HepG2 (cell line): ENCODE data around the gene MYH15. TPM values are rescaled to one million over a fixed set of nuclear protein-coding genes. Genes with fewer than 3 reads are reported as not detected.

Experiments
- ATAC-seq: fragments of 200-7000 bp; cut with Tn5 transposase; 3 replicates; pipeline ENCODE4 v1.9.1; 2020; ENCODE audit warnings: mild to moderate bottlenecking, moderate library complexity
- BruUV-seq: library from RNA; stranded (reverse); fragments of 400-500 nt; replicated peaks from 2 replicates; lab custom pipeline; 2021; lab: Mats Ljungman, UMichigan
- CTCF ChIA-PET: fragments of 300-600 bp; formaldehyde crosslinking; extraction: SDS; loops from one replicate; lab custom pipeline; 2021; ENCODE audit warnings: low total read pairs, inconsistent platforms, low intra/inter-chr PET ratio; lab: Yijun Ruan, JAX
- POLR2A ChIA-PET: fragments of 350-600 bp; sonication (Branson Sonifier 250); formaldehyde crosslinking; loops from one replicate; lab custom pipeline; 2020; ENCODE audit warnings: antibody characterized with exemption, inconsistent platforms; lab: Yijun Ruan, JAX
- DNase-seq: peaks from one replicate; pipeline ENCODE4 v3.0.0-alpha.2; 2015; ENCODE audit warnings: low spot score
- FAIRE-seq: peaks from 3 replicates; lab custom pipeline; 2011; peaks lifted over from hg19 to GRCh38; lab: Jason Lieb, UNC
- H2AFZ ChIP-seq: one replicate; pipeline ENCODE4 v1.6.1; 2011; ENCODE audit warnings: low read length, inconsistent platforms
- H3K27ac ChIP-seq: fragments of 300-600 bp; 3 replicates; pipeline ENCODE4 v1.8.0; 2011; ENCODE audit warnings: mixed run types, mild to moderate bottlenecking, mixed read lengths, low read length, inconsistent platforms; ENCODE audit not compliant: insufficient read depth; ENCODE audit errors: extremely low read length
- H3K27me3 ChIP-seq, 2 experiments: fragments of 200-600 bp in 1 of 2; 2 replicates in 1 of 2; 3 replicates in 1 of 2; pipeline versions ENCODE4 v1.6.0 to v1.8.0; 2011; ENCODE audit warnings: low read length in 2 of 2, mild to moderate bottlenecking in 2 of 2, moderate library complexity in 2 of 2, inconsistent platforms in 1 of 2; ENCODE audit not compliant: insufficient read depth in 2 of 2, control insufficient read depth in 1 of 2
- H3K36me3 ChIP-seq, 2 experiments: fragments of 200-600 bp in 1 of 2; replicated peaks in 1 of 2; 2 replicates in 1 of 2; 3 replicates in 1 of 2; pipeline versions ENCODE4 v1.5.1 to v1.8.0; 2011; ENCODE audit warnings: low read length in 2 of 2, inconsistent platforms in 1 of 2; ENCODE audit not compliant: insufficient read depth in 2 of 2, control insufficient read depth in 1 of 2
- H3K4me1 ChIP-seq: 2 replicates; pipeline ENCODE4 v1.5.1; 2012; ENCODE audit warnings: low read length, inconsistent platforms; ENCODE audit not compliant: insufficient read depth
- H3K4me2 ChIP-seq: 2 replicates; pipeline ENCODE4 v1.6.0; 2011; ENCODE audit warnings: low read depth, low read length, inconsistent platforms
- H3K4me3 ChIP-seq, 3 experiments: fragments of 200-600 bp in 1 of 3; sonication (generic), shearing (Covaris generic) in 1 of 3; replicated peaks in 1 of 3; 2 replicates each; pipeline ENCODE4 v1.5.1; 2011 to 2016; ENCODE audit warnings: low read length in 3 of 3, inconsistent platforms in 2 of 3, low read depth in 2 of 3, mild to moderate bottlenecking in 2 of 3, control low read depth in 1 of 3, mixed read lengths in 1 of 3; ENCODE audit not compliant: insufficient read depth in 1 of 3
- H3K79me2 ChIP-seq: one replicate; pipeline ENCODE4 v1.6.1; 2011; ENCODE audit warnings: low read length, inconsistent platforms; ENCODE audit not compliant: insufficient read depth
- H3K9ac ChIP-seq: 2 replicates; pipeline ENCODE4 v1.6.0; 2011; ENCODE audit warnings: mild to moderate bottlenecking, low read depth, low read length, inconsistent platforms; ENCODE audit not compliant: insufficient read depth
- H3K9me3 ChIP-seq: 2 replicates; pipeline ENCODE4 v1.5.1; 2012; ENCODE audit warnings: mild to moderate bottlenecking, low read length
- H4K20me1 ChIP-seq: 2 replicates; pipeline ENCODE4 v1.6.0; 2011; ENCODE audit warnings: inconsistent platforms, mild to moderate bottlenecking, low read length, moderate library complexity; ENCODE audit not compliant: insufficient read depth
- ATM ChIP-seq: fragments of 450-650 bp; IDR thresholded peaks from 2 replicates; pipeline ENCODE4 v1.7.1; 2017; ENCODE audit warnings: mild to moderate bottlenecking, borderline replicate concordance
- HHEX ChIP-seq: IDR thresholded peaks from 2 replicates; pipeline ENCODE4 v1.6.1; 2016; ENCODE audit warnings: control low read depth
- HNRNPUL1 ChIP-seq: fragments of 200-400 bp; formaldehyde crosslinking; IDR thresholded peaks from 2 replicates; pipeline ENCODE4 v1.6.1; 2017; ENCODE audit warnings: low read depth, mild to moderate bottlenecking, low read length, moderate library complexity
- MAFF ChIP-seq: IDR thresholded peaks from 2 replicates; pipeline ENCODE4 v1.6.1; 2011; ENCODE audit warnings: low read depth, low read length, improper control_type of control experiment
- MAFK ChIP-seq, 2 experiments: IDR thresholded peaks in 1 of 2; conservative IDR thresholded peaks in 1 of 2; 2 replicates each; pipeline ENCODE4 v1.6.1; 2011; ENCODE audit warnings: improper control_type of control experiment in 2 of 2, low read length in 2 of 2
- RAD51 ChIP-seq: fragments of 450-650 bp; IDR thresholded peaks from 2 replicates; pipeline ENCODE4 v1.6.1; 2016; ENCODE audit warnings: borderline replicate concordance
- SCMH1 ChIP-seq: sonication (generic); formaldehyde crosslinking; IDR thresholded peaks from 2 replicates; pipeline ENCODE4 v1.9.0; 2021; ENCODE audit warnings: missing genetic modification reagents, mild to moderate bottlenecking, borderline replicate concordance
- ZBTB3 ChIP-seq: sonication (generic); formaldehyde crosslinking; IDR thresholded peaks from 2 replicates; pipeline ENCODE4 v1.4.0; 2020; ENCODE audit warnings: low read depth, mild to moderate bottlenecking, moderate library complexity, missing genetic modification reagents, borderline replicate concordance
- ZNF431 ChIP-seq: sonication (generic); formaldehyde crosslinking; IDR thresholded peaks from 2 replicates; pipeline ENCODE4 v1.9.0; 2022; ENCODE audit warnings: missing genetic modification reagents, low read depth, mild to moderate bottlenecking, borderline replicate concordance
- ZNF772 ChIP-seq: sonication (generic); formaldehyde crosslinking; IDR thresholded peaks from 2 replicates; pipeline ENCODE4 v1.5.0; 2020; ENCODE audit warnings: mild to moderate bottlenecking, missing genetic modification reagents
- ZNF841 ChIP-seq: sonication (generic); formaldehyde crosslinking; IDR thresholded peaks from 2 replicates; pipeline ENCODE4 v1.8.1; 2023; ENCODE audit warnings: missing genetic modification reagents, borderline replicate concordance
- ZNF850 ChIP-seq: sonication (generic); formaldehyde crosslinking; conservative IDR thresholded peaks from 2 replicates; pipeline ENCODE4 v1.9.0; 2021; ENCODE audit warnings: mild to moderate bottlenecking, missing genetic modification reagents
- WGBS: methylation state at CpG from one replicate; pipeline ENCODE4 v1.1.6; 2017; ENCODE audit warnings: low lambda C conversion rate; 5-methylcytosine and 5-hydroxymethylcytosine counted together
- in situ Hi-C: cut with HindIII; loops from 2 replicates; pipeline ENCODE4 v1.10.0; 2017; ENCODE audit warnings: low pct_unique_long_range_greater_than_20kb; ENCODE audit not compliant: extremely low pct_ligation_motif_present
- intact Hi-C: fragments of 100-400 bp; cut with micrococcal nuclease; formaldehyde crosslinking; loops from one replicate; pipeline ENCODE4 v1.10.0; 2022; ENCODE audit not compliant: unreplicated experiment
- polyA plus RNA-seq, 8 experiments: library from polyadenylated mRNA; depleted of rRNA in 3 of 8; stranded (reverse) in 7 of 8; unstranded in 1 of 8; fragments of >200 nt; fragmentation: Illumina TruSeq in 4 of 8; extraction: Trizol in 4 of 8; gene quantifications; 2 replicates each; pipeline versions ENCODE4 v1.2.1 to v1.2.3, GENCODE V29; 2011 to 2016; ENCODE audit warnings: low read depth in 4 of 8, missing spikeins in 1 of 8, mixed read lengths in 1 of 8; ENCODE audit not compliant: insufficient read depth in 1 of 8
- total RNA-seq, 5 experiments: library from RNA; depleted of rRNA; stranded (reverse); fragments of >200 nt; fragmentation: Illumina TruSeq; extraction: Trizol; gene quantifications; 2 replicates each; pipeline ENCODE4 v1.2.3, GENCODE V29; 2016; ENCODE audit warnings: low read depth in 1 of 5
- TF ChIP-seq, protein P1 (sequence below): IDR thresholded peaks from 2 replicates; pipeline ENCODE4 v1.6.1; 2016; ENCODE audit warnings: mild to moderate bottlenecking, missing biosample characterization, missing genetic modification reagents

Gene MYH15
- total and polyA plus RNA-seq, 2 of the 13 experiments (the other 11 are each of a cell fraction or from before 2014, with no cell fraction given) = 0.03 to 0.09 TPM

DNA sequence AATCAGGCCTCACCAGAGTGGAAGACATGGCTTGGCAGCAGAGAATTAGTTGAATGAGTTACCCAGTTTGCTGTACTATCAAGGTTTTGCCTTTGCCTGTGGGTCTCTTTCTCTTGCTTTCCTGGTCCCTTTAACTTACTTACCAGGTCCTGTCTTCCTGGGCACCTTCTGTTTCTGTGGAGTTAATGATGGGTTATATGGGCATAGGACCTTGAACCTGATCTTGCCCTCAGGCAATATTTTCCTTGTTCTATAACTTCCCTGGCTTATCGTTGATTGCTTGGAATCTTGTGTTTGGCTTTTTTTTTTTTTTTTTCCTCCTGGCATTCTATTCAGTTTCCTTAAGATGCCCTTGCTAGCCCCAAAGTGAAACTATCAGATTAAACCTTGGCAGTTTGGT, 107.2 kb downstream of the MYH15 start (continued):
- TF ChIP-seq ZNF850 (CRISPR knock-in tag) = no peak
- TF ChIP-seq ZNF431 (CRISPR knock-in tag) = no peak
- no peak for TF ChIP-seq ATM
- TF ChIP-seq, protein P1, sequence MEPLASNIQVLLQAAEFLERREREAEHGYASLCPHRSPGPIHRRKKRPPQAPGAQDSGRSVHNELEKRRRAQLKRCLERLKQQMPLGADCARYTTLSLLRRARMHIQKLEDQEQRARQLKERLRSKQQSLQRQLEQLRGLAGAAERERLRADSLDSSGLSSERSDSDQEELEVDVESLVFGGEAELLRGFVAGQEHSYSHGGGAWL = no peak
- TF ChIP-seq RAD51 = no peak
- no peak for TF ChIP-seq ZNF841 (CRISPR knock-in tag)
- TF ChIP-seq HNRNPUL1 = no peak
- TF ChIP-seq SCMH1 (CRISPR knock-in tag) = no peak
- no peak for TF ChIP-seq HHEX (CRISPR knock-in tag)

DNA sequence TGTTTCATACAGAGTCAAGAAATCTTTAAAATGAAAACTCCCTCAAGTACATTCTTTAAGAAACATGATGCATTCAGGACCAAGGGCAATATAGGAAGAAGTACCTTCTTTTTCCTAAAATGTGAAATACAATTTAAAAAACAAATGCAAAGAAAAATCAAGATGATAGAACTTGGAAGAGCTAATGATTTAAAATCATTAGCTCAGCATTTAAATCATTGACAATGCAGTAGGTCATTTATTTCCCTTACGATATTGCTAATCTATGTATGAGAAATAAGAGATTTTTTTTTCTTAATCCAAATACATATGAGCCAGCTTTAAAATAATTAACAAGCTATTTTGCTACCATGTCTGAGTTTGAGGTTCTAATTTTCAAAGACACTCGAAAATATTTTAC, 108.6 kb downstream of the MYH15 start:
- no peak for FAIRE-seq
- no peak for ATAC-seq
- H3K79me2 ChIP-seq = no peaks in the 10 kb centered on the region
- BruUV-seq = no TSS peak
- no peaks in the 10 kb centered on the region for H3K9me3 ChIP-seq
- POLR2A ChIA-PET = no interaction called here
- no peak overlapping the region for H3K4me3 ChIP-seq
- intact Hi-C loops (no loop called here), in situ Hi-C loops (loop anchor here (10.0 kb wide), 1 partner anchor 467 kb away; no protein-coding TSS in a partner anchor)
- 12% methylated on average over 2 of the region's 2 CpGs for WGBS
- H3K27ac ChIP-seq = no peak overlapping the region
- TF ChIP-seq ZBTB3 (CRISPR knock-in tag) = no peak
- peak; percentile 63; the same call in 1 of the 2 replicates for TF ChIP-seq MAFF
- TF ChIP-seq MAFK (conservative IDR thresholded peaks at IDR 0.05 in 1 of 2, IDR thresholded peaks at IDR 0.05 in 1 of 2; ENCODE audit: low read length in 2 of 2) = peak; percentile 35 to 77; a peak in 3 of 4 replicates
- no peak for TF ChIP-seq ZNF772 (CRISPR knock-in tag)
- peaks cover 3% of the 10 kb centered on the region for H3K4me1 ChIP-seq
- no peaks in the 10 kb centered on the region for H3K27me3 ChIP-seq
- CTCF ChIA-PET = no interaction called here
- no peak for DNase-seq
- H2AFZ ChIP-seq = no peak overlapping the region
- no peaks in the 10 kb centered on the region for H3K36me3 ChIP-seq
- no peak overlapping the region for H3K4me2 ChIP-seq
- no peaks in the 10 kb centered on the region for H4K20me1 ChIP-seq
- H3K9ac ChIP-seq = no peak overlapping the region
